H9 (cell line): ENCODE results near the gene SEMA6A. TPM values are rescaled to one million over a fixed set of nuclear protein-coding genes. Genes with fewer than 3 reads are reported as not detected.
A peak's percentile ranks its signal among the peaks of the same experiment; 100 is the strongest.

Experiments used
- DNase-seq: peaks from one replicate; pipeline ENCODE4 v3.0.0-alpha.2; 2017
- H2AFZ ChIP-seq: one replicate; pipeline ENCODE4 v1.6.1; 2013; ENCODE audit warnings: mild to moderate bottlenecking, low read length, control low read depth, moderate library complexity
- H2AK5ac ChIP-seq: 2 replicates; pipeline ENCODE4 v1.6.1; 2013; ENCODE audit warnings: low read length, control low read depth, mixed read lengths; ENCODE audit not compliant: insufficient read length
- H2BK120ac ChIP-seq: one replicate; pipeline ENCODE4 v1.6.1; 2013; ENCODE audit warnings: low read depth, mild to moderate bottlenecking, low read length, control low read depth, inconsistent platforms; ENCODE audit not compliant: poor library complexity, severe bottlenecking
- H2BK12ac ChIP-seq: 2 replicates; pipeline ENCODE4 v1.6.1; 2013; ENCODE audit warnings: low read length, control low read depth, mixed read lengths, low read depth; ENCODE audit not compliant: insufficient read length
- H2BK15ac ChIP-seq: 2 replicates; pipeline ENCODE4 v1.6.1; 2013; ENCODE audit warnings: low read depth, low read length, control low read depth
- H2BK20ac ChIP-seq: one replicate; pipeline ENCODE4 v1.6.1; 2013; ENCODE audit warnings: low read depth, mild to moderate bottlenecking, low read length, control low read depth, inconsistent platforms; ENCODE audit not compliant: poor library complexity, severe bottlenecking
- H2BK5ac ChIP-seq: 2 replicates; pipeline ENCODE4 v1.6.1; 2013; ENCODE audit warnings: low read length, control low read depth, mixed read lengths; ENCODE audit not compliant: insufficient read length
- H3K14ac ChIP-seq: 2 replicates; pipeline ENCODE4 v1.6.1; 2013; ENCODE audit warnings: low read length, control low read depth; ENCODE audit not compliant: insufficient read depth
- H3K18ac ChIP-seq: 2 replicates; pipeline ENCODE4 v1.6.1; 2013; ENCODE audit warnings: low read depth, mild to moderate bottlenecking, mixed read lengths, low read length, control low read depth; ENCODE audit not compliant: insufficient read length
- H3K23ac ChIP-seq: 2 replicates; pipeline ENCODE4 v1.6.1; 2013; ENCODE audit warnings: low read length, control low read depth, mixed read lengths, low read depth; ENCODE audit not compliant: insufficient read length
- H3K23me2 ChIP-seq: 2 replicates; pipeline ENCODE4 v1.6.1; 2013; ENCODE audit warnings: low read depth, mild to moderate bottlenecking, mixed read lengths, low read length, control low read depth; ENCODE audit not compliant: insufficient read length, poor library complexity, severe bottlenecking
- H3K27ac ChIP-seq: 2 replicates; pipeline ENCODE4 v1.5.1; 2013; ENCODE audit warnings: low read length, control low read depth, mixed read lengths, low read depth; ENCODE audit not compliant: insufficient read length
- H3K27me3 ChIP-seq: 2 replicates; pipeline ENCODE4 v1.6.1; 2013; ENCODE audit warnings: low read length, control low read depth, inconsistent platforms; ENCODE audit not compliant: insufficient read depth
- H3K4ac ChIP-seq: 2 replicates; pipeline ENCODE4 v1.6.1; 2013; ENCODE audit warnings: low read depth, mild to moderate bottlenecking, control low read depth, inconsistent platforms, low read length, moderate library complexity
- H3K4me1 ChIP-seq: 2 replicates; pipeline ENCODE4 v1.6.1; 2013; ENCODE audit warnings: low read length, control low read depth, inconsistent platforms; ENCODE audit not compliant: insufficient read depth
- H3K4me2 ChIP-seq: 2 replicates; pipeline ENCODE4 v1.6.1; 2013; ENCODE audit warnings: low read length, control low read depth, mixed read lengths; ENCODE audit not compliant: insufficient read length, insufficient read depth
- H3K56ac ChIP-seq: 2 replicates; pipeline ENCODE4 v1.6.1; 2013; ENCODE audit warnings: low read depth, mild to moderate bottlenecking, mixed read lengths, low read length, control low read depth; ENCODE audit not compliant: insufficient read length
- H3K79me1 ChIP-seq: 2 replicates; pipeline ENCODE4 v1.6.1; 2013; ENCODE audit warnings: low read depth, mild to moderate bottlenecking, moderate library complexity, low read length, control low read depth, inconsistent platforms; ENCODE audit not compliant: insufficient read depth, poor library complexity, severe bottlenecking
- H3K79me2 ChIP-seq: 2 replicates; pipeline ENCODE4 v1.6.1; 2013; ENCODE audit warnings: low read length, control low read depth, inconsistent platforms; ENCODE audit not compliant: insufficient read depth
- H3K9ac ChIP-seq: 2 replicates; pipeline ENCODE4 v1.6.1; 2013; ENCODE audit warnings: low read length, control low read depth, mixed read lengths; ENCODE audit not compliant: insufficient read length; ENCODE audit errors: extremely low read depth
- H3K9me3 ChIP-seq: one replicate; pipeline ENCODE4 v1.6.1; 2013; ENCODE audit warnings: low read depth, low read length, inconsistent platforms; ENCODE audit not compliant: control insufficient read depth
- H3T11ph ChIP-seq: one replicate; pipeline ENCODE4 v1.6.1; 2013; ENCODE audit warnings: mild to moderate bottlenecking, low read length, control low read depth, inconsistent platforms
- H4K20me1 ChIP-seq: one replicate; pipeline ENCODE4 v1.6.1; 2013; ENCODE audit not compliant: control insufficient read depth, insufficient read length, insufficient read depth
- H4K5ac ChIP-seq: 2 replicates; pipeline ENCODE4 v1.6.1; 2013; ENCODE audit warnings: low read depth, mild to moderate bottlenecking, mixed read lengths, low read length, control low read depth; ENCODE audit not compliant: insufficient read length
- H4K8ac ChIP-seq: replicated peaks from 2 replicates; pipeline ENCODE4 v1.6.1; 2013; ENCODE audit warnings: low read length, control low read depth, mixed read lengths, low read depth; ENCODE audit not compliant: insufficient read length
- H4K91ac ChIP-seq: 2 replicates; pipeline ENCODE4 v1.6.1; 2013; ENCODE audit warnings: low read depth, mild to moderate bottlenecking, moderate library complexity, mixed read lengths, low read length, control low read depth; ENCODE audit not compliant: insufficient read length
- H3K27ac Mint-ChIP-seq, 3 experiments: 2 replicates in 2 of 3; 3 replicates in 1 of 3; pipeline ENCODE4 v1.8.0; 2020 to 2021; ENCODE audit warnings: mixed read lengths in 3 of 3, mild to moderate bottlenecking in 1 of 3, moderate library complexity in 1 of 3
- H3K27me3 Mint-ChIP-seq: 2 replicates; pipeline ENCODE4 v1.8.0; 2021; ENCODE audit warnings: low read depth, mild to moderate bottlenecking, moderate library complexity, mixed read lengths
- H3K36me3 Mint-ChIP-seq, 3 experiments: 2 replicates in 2 of 3; 3 replicates in 1 of 3; pipeline ENCODE4 v1.8.0; 2020 to 2021; ENCODE audit warnings: low read depth in 3 of 3, mixed read lengths in 3 of 3; ENCODE audit not compliant: insufficient read depth in 1 of 3
- H3K4me1 Mint-ChIP-seq, 2 experiments: 2 replicates each; pipeline ENCODE4 v1.8.0; 2020; ENCODE audit warnings: mixed read lengths in 2 of 2
- H3K4me3 Mint-ChIP-seq, 2 experiments: 2 replicates in 1 of 2; 3 replicates in 1 of 2; pipeline ENCODE4 v1.8.0; 2020 to 2021; ENCODE audit warnings: mild to moderate bottlenecking in 2 of 2, mixed read lengths in 2 of 2, moderate library complexity in 1 of 2
- H3K9me3 Mint-ChIP-seq, 2 experiments: 2 replicates in 1 of 2; 3 replicates in 1 of 2; pipeline ENCODE4 v1.8.0; 2020; ENCODE audit warnings: mild to moderate bottlenecking in 2 of 2, mixed read lengths in 2 of 2, moderate library complexity in 1 of 2
- CTCF ChIP-seq: fragments of 200-600 bp; sonication (generic); conservative IDR thresholded peaks from 3 replicates; pipeline ENCODE4 v1.8.0; 2021; ENCODE audit warnings: antibody characterized with exemption, mild to moderate bottlenecking
- total RNA-seq: library from RNA; stranded (reverse); gene quantifications from 2 replicates; pipeline ENCODE4 v1.2.1, GENCODE V29; 2021

SEMA6A gene
- total RNA-seq, 1 experiment from 2014 or later = 354 TPM

DNA sequence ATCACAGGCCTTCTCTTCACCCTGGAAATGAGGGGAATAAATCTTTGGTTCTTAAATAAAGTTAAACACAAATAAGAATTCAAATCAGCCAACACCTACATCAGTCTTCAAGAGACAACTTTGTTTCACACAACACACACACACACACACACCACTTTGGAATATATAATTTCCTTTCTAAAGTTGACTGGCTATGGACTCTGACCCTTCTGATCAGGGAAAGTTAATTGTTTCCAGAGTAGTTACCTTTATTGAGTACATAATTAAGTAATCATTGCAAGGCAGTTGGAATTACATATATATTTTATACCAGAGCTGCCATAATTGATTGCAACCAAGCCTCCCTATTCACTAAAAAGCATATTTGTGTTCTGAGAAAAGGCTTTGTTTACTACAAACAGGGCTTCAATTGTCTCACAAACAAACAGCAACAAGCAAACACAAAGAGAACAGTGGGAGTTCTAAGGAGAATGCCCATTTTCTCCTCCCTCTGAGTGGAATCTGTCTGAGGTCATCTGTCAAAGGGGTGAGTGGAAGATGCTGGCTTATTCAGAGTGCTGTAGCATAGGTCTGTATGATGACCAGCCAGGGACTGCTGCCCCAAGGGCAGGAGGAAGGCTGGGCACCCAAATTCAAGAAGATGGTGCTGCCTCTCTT lies 136.6 kb downstream of the SEMA6A start:
- Histone ChIP-seq H3K9me3 (no peaks in the 10 kb centered on the region), H4K5ac (no peak overlapping the region), H3T11ph (no peak overlapping the region), H3K4ac (no peak overlapping the region), H3K79me2 (no peaks in the 10 kb centered on the region), H2BK120ac (no peak overlapping the region), H3K4me1 (peaks cover 5% of the 10 kb centered on the region), H3K79me1 (no peaks in the 10 kb centered on the region), H2BK20ac (no peak overlapping the region), H2BK5ac (no peak overlapping the region), H2AFZ (no peak overlapping the region), H4K91ac (no peak overlapping the region), H3K18ac (no peak overlapping the region), H2BK15ac (no peak overlapping the region), H2BK12ac (no peak overlapping the region), H3K9ac (no peak overlapping the region), H3K23me2 (no peaks in the 10 kb centered on the region), H3K14ac (no peak overlapping the region), H3K4me2 (no peak overlapping the region), H2AK5ac (no peak overlapping the region), H3K23ac (no peak overlapping the region), H4K8ac (no peak overlapping the region), H4K20me1 (no peaks in the 10 kb centered on the region), H3K56ac (no peak overlapping the region), H3K27ac (no peak overlapping the region), H3K27me3 (0 out of 2 replicates have a peak, but pooled peaks cover 2% of the 10 kb centered on the region)
- Mint-ChIP-seq H3K9me3 (no peaks in the 10 kb centered on the region; a peak in 1 of 5 replicates), H3K27me3 (peaks cover 55% of the 10 kb centered on the region), H3K36me3 (no peaks in the 10 kb centered on the region), H3K27ac (peak overlapping the region in 2 of 3 experiments; percentile 12 to 63; a peak in 2 of 7 replicates), H3K4me3 (no peak overlapping the region), H3K4me1 (peaks cover 52 to 60% of the 10 kb centered on the region in 2 experiments)
- TF ChIP-seq CTCF = no peak
- no peak for DNase-seq
